GM11168 (cell line): ENCODE data around the gene RIPOR3.

Experiments used
- in situ Hi-C: fragments of 300-500 bp; cut with MboI; formaldehyde crosslinking; loops from one replicate; pipeline ENCODE4 v1.12.0; 2022; ENCODE audit warnings: low sequenced_read_pairs; ENCODE audit not compliant: unreplicated experiment

RIPOR3 gene, protein sequence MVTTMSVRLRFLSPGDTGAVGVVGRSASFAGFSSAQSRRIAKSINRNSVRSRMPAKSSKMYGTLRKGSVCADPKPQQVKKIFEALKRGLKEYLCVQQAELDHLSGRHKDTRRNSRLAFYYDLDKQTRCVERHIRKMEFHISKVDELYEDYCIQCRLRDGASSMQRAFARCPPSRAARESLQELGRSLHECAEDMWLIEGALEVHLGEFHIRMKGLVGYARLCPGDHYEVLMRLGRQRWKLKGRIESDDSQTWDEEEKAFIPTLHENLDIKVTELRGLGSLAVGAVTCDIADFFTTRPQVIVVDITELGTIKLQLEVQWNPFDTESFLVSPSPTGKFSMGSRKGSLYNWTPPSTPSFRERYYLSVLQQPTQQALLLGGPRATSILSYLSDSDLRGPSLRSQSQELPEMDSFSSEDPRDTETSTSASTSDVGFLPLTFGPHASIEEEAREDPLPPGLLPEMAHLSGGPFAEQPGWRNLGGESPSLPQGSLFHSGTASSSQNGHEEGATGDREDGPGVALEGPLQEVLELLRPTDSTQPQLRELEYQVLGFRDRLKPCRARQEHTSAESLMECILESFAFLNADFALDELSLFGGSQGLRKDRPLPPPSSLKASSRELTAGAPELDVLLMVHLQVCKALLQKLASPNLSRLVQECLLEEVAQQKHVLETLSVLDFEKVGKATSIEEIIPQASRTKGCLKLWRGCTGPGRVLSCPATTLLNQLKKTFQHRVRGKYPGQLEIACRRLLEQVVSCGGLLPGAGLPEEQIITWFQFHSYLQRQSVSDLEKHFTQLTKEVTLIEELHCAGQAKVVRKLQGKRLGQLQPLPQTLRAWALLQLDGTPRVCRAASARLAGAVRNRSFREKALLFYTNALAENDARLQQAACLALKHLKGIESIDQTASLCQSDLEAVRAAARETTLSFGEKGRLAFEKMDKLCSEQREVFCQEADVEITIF

DNA sequence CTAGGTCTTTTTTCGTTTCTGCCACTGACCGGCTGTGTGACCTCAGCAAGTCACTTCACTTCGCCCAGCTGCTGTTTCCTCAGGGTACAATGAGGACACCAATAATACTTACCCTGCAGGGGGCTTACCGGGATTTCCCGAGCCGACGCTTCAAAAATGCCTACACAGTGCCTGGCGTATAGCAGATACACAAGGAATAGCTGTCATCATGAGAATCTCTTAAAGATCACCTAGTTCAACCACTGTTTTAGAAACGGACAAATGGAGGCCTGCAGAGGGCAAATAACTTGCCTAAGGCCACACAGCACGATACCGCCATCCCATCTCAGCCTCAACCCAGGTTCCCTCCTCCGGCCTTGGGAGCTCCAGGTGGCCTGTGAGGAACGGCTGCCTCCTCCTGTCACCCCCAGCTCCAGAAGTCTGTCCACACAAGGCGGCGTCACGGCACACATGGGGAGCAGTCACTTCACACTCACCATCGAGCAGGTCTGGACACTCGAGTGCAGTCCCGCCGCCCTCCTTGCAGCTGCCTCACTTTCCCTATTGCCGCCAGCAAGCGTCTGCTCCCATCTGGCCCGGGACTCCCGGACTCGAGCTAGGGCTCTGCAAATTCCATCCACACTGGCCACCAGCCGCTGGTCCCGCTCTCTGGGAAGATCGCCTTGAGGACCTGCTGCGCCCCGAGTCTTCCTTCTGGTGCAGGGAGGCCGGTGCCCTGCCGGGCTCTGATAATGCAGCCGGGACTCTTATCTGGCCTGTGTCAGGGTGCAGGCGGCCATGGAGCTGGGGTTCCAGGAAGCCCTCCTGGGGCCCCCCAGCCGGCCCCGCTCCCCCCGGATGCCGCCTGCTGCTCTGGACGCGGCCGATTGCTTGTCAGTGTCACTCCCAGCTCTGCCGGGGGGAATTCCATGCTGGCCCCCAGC lies at the start of gene RIPOR3:
RIPOR3 (minus strand) TSS at position 893 of the 923 bp plus-strand sequence; CDS start at position 479, 414 bp downstream.
- in situ Hi-C loops, result no loop called here

DNA sequence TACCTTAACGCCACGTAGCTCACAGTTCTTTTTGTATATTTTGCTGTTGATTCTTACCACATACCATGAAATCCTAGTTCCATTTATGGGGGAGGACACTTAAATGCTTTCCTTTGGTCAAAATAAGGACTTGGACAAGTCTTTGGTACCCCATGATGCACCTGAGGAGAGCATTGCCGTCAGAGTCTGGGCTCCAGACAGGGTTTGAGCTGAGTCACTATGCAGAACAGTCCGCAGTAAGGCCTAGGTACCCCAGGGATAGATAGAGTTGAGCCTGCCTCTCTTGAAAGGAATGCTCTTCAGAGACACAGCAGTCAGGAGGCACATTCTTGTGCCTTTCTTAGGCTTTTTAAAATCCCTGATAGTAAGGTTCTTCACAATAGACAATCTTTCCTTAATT lies 46.0 kb upstream of the RIPOR3 start:
- in situ Hi-C loops, result no loop called here

DNA sequence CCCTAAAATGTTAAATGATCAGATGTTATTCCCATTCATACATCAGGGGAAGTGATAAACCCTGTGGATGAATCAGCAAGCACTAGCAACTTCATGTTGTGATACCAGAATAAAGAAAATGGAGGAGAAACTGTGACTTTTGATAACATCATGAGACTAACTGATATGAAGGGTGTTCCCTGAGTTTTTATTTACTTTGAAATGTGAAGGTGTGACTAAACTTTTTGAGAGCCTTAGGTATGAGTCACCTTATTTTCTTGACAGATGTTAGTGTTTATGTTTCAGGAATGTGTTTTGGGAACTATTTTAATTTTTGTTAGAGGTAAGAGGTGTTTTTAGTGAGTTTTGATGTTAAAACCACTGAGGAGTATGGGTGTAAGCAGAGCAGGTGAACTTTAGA lies 44.5 kb upstream of the RIPOR3 start:
- in situ Hi-C loops, result no loop called here

DNA sequence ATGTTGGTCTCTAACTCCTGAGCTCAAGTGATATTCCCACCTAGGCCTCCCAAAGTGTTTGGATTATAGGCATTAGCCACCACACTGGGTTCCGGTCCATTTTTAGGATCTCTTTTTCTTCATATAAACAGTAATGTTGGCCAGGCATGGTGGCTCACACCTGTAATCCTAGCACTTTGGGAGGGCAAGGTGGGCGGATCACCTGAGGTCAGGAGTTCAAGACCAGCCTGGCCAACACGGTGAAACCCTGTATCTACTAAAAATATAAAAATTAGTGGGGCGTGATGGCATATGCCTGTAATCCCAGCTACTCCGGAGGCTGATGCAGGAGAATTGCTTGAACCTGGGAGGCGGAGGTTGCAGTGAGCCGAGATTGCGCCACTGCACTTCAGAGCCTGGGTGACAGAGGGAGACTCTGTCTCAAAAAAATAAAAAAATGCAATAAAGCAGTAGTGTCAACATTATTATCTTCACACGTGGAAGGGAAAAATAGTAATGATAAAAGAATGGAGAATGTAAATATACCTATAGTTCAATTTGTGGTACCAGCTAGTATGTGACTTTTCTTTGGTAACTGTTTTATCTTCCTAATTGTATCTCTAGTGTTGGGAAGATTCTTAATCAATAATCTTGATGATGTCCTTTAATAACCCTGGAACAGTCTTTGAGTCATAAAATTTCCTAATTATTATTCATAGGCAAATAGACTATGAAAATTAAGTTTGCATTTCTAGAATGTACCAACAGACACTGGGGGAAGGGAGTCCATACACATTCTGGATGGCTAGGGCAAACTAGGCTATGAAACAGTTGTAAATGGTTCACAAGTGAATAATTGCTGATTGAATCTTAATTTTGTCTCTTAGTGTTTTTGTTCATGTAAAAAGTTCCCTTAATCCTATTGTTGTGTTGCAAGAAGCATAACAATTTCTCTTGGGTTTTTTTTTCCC lies 43.7 kb upstream of the RIPOR3 start:
- in situ Hi-C loops, result no loop called here

DNA sequence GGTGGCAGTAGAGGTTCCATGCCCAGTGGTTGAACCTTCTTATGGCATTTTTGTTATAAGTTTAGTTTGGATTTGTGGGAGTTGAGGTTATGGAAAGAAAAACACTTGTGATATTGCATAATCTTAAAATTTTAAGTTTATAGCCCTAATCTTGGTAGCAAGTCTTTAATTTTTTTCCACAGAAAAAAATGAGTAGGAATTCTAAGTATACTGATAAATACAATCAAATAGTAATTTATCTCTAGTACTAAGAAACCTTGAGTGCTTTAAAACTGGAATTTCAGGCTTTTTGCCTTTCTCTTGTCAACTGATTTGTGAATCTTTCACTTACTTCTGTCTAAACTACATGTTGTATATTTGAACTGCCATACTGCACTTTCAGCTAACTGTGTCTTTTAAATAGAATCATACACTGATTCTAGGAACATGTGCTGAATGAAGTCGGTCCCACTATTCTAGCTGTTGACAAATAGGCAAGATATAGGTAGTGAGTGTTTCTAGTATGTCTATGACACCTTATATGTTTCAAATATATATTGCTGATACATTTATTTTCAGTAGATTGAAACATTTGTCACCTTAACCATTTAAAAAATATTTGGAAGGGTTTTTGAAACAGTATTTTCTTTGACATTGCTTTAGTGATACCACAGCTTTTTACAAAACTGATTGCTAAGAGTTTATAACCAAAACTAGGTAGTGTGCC lies 42.5 kb upstream of the RIPOR3 start:
- in situ Hi-C loops, result no loop called here

DNA sequence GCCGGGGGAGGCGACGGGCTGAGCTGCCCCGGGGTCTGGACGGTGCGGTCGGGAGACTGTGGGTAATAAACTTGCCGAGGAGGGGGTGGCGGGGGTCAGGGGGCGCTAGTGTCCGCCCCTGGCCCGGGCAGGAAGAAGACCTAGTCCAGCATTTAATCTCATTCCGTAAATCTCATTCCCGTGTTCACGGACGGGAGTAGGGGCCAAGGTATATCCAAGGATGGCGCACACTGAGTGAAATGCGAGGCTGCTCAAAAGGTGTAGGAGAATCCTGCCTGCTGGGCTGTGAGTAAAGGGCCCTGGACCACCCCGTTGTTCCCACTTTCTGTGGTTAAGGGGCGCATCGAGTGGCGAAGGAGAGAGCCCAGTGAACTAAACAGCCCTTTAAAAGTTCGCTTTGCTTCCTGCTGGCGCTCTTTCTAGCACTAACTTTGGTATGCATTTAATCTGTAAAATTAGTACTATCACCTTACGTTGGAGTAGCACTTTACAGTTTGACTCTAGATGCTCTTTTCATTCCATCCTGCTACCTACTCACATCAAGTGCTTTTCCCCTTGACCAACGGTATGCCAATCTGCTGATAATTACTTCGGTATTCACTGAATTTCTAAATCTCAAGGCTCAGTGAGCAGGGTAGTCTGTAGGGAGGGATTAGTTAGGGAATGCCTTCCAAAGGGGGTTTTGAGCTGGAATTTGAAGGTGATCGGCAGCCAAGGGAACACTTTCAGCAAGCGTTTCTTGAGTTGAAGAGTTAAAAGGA lies 40.8 kb upstream of the RIPOR3 start:
- in situ Hi-C loops, result no loop called here

DNA sequence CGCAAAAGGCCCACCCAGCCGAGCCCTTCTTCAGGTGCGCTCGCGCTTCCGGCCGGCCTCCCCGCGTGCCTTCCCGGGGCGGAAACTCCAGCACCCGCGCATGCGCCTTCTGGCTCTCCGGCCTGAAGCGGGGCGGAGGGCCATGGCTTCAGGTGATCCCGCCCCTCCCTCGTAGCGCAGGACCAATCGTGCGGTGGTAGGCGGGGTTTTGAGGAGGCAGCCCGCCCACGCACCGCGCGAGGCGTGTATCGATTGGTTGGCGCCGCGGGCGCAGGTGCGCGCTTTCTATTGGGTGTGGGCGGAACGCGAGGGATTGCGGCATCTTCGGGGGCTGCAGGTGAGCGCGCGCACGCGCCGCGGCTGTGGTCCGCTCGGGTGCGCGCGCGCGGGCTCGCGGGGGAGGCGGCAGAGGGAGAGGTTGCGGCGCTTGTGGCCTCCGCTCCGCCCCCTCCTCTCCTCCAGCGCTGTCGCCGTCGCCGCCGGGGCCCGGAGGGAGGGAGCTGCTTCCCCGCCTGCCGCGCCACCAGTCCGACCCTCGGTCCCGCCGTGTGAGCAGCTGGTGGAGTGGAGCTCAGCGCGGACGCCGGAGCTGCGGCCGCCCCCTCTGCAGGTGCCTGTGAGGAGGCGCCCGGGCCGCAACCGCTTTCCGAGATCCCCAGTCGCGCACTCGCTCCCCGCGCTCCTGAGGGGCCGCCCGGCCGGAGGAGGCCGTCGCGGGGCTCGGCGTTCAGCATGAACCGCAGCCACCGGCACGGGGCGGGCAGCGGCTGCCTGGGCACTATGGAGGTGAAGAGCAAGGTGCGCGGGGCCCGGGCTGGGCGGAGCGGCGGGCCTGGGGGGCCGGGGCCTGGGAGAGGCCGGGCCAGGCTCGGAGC lies 40.0 kb upstream of the RIPOR3 start, which contains the start of gene PARD6B:
PARD6B (plus strand) TSS at position 526 of the 875 bp plus-strand sequence; CDS start at position 733, 207 bp downstream.
- in situ Hi-C loops, result no loop called here

DNA sequence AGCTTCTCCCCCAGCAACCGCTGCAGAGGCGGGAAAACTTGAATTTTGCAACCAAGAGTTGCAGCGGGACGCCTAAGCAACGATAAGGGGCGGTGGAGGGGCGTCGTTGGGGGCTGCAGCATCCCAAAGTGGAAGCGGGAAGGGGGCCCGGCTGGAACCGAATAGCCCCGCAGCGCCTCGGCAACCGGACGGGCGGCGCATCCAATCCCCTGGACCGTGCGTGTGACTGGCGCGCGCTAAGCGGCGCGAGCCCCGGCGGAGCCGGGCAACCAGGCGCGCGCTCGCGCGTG lies 39.4 kb upstream of the RIPOR3 start:
- in situ Hi-C loops, result no loop called here

DNA sequence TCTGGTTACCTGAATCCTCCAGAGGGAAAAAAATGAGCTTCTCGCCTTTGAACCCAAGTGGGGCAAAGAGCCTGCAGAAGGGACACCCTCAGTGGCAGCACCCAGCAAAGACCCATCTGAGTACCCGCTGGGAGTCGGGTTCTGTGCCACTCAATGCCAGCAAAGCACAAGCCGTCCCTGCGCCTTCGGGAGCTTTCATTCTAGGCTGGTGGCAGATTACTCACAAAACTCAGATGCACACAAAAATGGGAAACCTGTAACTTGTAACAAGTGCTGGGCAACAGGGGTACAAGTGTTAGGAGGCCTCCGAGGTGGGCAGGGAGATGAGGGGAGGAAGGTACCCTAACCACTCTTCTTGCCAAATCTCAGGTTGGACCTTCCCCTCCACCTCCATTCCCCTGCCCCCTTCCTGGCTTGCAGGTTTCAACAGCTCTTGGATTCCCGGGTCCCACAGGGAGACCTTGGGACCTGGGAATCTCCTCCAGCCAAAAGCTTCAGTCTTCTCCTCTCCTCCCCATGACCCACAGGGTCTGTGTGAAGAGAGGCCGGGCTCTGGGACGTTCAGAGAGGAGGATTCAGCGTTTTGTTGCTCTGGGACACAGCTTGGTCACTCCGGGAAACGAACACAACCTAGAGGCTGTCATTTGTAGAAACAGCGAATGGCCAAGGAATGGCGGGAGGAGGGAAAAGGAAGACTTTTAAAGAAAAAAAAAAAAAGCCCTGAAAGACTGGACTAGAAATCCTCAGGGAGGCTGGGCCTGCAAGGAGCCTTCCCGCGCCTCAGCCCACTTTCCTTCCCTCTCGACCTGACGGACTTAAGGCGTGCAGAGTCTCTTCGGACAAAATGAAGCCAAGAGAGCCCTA lies 38.8 kb upstream of the RIPOR3 start:
- in situ Hi-C loops, result no loop called here

DNA sequence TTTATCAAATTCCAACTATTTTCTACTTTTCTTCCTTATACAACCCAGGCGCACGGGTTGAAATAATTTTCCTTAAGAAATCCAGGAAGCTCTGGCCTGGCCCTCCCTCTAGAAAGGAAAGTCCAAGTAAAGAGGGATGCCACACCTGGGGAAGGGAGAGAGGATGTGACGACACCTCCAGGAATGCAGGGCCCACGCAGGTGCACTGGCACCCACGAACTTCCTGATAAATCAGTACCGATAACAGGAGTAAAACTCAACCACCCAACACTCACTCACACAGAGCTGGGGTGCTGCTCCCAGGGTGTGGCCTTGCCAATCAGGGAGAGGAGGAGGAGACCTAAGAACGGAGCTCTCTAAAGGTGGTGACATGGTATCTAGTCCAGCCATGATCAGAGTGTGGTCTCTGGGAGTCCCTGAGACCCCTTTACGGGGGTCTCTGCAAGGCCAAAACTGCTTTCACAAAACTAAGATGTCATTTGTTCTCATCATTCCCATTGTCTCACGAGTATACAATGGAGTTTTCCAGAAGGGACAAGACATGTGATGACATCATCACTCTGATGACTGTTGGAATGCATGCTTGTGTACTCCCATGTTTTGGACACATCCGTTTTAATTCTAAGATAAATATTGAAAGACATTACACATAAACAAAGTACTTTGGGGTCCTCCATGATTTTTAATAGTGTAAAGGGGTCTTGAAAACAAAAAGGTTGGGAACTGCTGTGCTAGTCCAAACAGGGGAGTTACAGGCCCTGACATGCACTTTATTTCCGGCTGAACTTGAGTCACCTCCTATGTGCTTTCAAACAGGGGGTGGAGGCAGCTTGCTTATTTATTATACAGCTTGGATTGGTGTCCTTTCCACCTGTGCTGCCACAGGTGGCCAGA lies 37.9 kb upstream of the RIPOR3 start:
- in situ Hi-C loops, result no loop called here

DNA sequence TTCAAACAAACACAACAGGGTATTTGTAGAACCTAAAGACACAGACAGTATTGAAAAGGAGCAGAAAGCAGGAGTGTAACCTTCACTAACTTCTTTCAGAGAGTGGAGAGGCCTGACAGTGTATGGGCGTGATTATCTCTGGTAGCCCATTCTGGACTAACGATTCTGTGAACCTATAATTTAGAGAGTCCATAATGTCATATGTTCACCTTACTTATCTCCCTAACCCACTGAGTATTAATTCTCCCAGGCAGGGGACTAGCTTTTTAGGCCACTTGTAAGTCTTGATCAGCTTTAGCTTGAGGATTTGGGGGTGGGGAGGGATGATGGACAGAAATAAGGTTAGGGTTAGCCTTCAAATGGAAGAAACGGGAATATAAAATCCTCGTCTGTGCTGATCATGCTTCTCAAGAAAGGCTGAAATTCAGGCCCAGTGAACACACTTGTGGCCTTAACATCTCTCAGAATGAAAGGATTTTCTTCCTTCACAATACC lies 37.2 kb upstream of the RIPOR3 start:
- in situ Hi-C loops, result no loop called here

DNA sequence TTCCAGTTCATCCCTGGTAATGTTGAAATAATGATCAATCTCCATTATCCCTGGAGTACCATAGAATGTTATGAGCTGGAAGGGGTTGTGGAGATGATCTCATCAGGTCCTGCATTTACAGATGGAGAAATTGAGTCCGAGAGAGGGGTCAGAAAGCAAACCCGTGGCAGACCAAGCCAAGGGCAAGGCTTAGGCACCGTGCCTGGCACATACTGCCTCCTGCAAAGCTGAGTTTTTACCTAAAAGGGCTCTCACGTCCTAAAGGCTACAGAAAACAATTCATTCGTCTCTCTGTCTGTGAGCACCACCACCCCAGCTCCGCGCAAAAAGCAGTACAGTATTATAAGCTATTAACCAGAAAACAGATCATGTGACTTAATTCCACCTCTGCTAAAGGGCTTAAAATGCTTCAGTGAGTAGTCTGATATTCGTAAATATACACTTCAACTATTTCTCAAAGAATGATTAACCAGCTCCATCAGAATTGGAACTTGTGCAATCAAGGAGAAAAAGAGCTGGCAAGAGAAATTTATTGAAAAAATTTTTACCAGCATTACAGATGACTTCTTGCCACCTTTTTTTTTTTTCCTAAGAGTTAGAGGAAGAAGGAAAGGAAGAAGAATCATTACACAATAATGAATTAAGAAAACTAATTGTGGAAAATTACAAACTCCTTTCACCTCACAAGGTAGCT lies 36.6 kb upstream of the RIPOR3 start:
- in situ Hi-C loops, result no loop called here

DNA sequence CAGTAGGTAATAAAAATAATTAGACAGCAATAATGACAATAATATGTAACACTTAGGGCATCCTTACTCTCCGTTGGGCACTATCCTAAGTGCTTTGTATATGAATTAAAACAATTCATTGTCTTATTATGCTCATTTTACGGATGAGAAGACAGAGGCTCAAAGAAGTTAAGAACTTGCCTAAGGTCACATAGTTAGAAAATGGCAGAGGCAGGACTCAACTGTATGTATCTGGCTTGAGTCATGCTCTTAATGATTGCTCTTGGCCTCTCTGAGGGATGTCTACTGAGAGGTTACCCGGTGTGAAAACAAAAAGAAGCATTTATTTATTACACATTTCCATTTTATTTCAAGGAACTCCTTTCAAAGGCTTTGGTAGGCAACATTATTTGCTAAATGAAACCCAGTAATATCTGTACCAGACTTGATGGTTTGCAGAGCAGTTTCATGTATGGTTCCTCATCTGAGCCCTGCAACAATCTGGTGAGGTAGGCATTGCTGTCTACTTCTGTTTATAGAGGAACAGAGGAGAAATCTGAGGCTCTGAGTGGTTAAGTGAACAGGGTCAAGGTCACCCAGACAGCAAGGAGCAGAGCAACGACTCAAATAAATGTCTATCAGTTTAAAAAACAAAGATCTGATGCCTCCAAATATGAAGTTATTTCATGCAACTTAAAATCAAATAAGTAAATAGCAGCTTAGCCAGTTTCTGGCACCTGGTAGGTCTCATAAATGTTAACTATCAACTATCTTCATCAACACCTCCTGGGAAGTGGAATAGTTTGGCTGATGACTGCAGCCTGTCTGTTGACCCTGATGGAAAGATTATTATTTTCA lies 35.8 kb upstream of the RIPOR3 start:
- in situ Hi-C loops, result no loop called here

DNA sequence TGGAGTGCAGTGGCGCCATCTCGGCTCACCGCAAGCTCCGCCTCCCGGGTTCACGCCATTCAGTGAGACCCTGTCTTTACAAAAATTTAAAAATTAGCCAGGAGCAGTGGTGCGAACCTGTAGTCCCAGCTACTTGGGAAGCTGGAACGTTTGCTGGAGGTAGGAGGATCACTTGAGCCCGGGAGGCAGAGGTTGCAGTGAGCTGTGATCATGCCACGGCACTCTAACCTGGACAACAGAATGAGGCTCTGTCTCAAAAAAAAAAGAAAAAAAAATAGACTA lies 34.3 kb upstream of the RIPOR3 start:
- in situ Hi-C loops, result no loop called here
